Fibroblast of peridontal ligament (primary cell): ENCODE measurements around the gene ZNF592.
"Not testable (repeated sequence)": the region's sequence is repeated elsewhere in the genome, so short reads cannot be mapped to it uniquely, and the experiment has no call there.

Experiments used
- DNase-seq: peaks from one replicate; pipeline ENCODE4 v3.0.0-alpha.2; 2010; ENCODE audit errors: extremely low read depth

Gene ZNF592

GRCh38 chr15:84749111-84749991 is 959 bp downstream of the ZNF592 start:
- peak; percentile 29 for DNase-seq

GRCh38 chr15:84750583-84751092 is 2.2 kb downstream of the ZNF592 start:
- no peak for DNase-seq

- DNase-seq: not testable (repeated sequence)
These were observed 3.3 kb downstream of the ZNF592 start for GRCh38 chr15:84751721-84752120.

- DNase-seq: no peak
These were observed 3.8 kb downstream of the ZNF592 start for GRCh38 chr15:84752195-84752594.

- peak; percentile 61 for DNase-seq
These were observed 4.3 kb downstream of the ZNF592 start for GRCh38 chr15:84752700-84753099.

GRCh38 chr15:84754889-84755288 is 6.5 kb downstream of the ZNF592 start:
- DNase-seq: not testable (repeated sequence)

- DNase-seq: no peak
These were observed 7.5 kb downstream of the ZNF592 start for GRCh38 chr15:84755736-84756527.

- DNase-seq: no peak
These were observed 10.6 kb downstream of the ZNF592 start for GRCh38 chr15:84759018-84759417.

GRCh38 chr15:84760219-84760618 is 11.8 kb downstream of the ZNF592 start:
- no peak for DNase-seq

GRCh38 chr15:84761607-84762131 is 13.3 kb downstream of the ZNF592 start:
- peak; percentile 13 for DNase-seq

- DNase-seq: no peak
These were observed 14.6 kb downstream of the ZNF592 start for GRCh38 chr15:84762840-84763572.

GRCh38 chr15:84764585-84764984 is 16.2 kb downstream of the ZNF592 start:
- no peak for DNase-seq

- DNase-seq: no peak
These were observed 16.6 kb downstream of the ZNF592 start for GRCh38 chr15:84764989-84765388.

- DNase-seq: no peak
These were observed 17.3 kb downstream of the ZNF592 start for GRCh38 chr15:84765675-84766074.

- no peak for DNase-seq
These were observed 18.2 kb downstream of the ZNF592 start for GRCh38 chr15:84766461-84767035.

GRCh38 chr15:84772031-84772430 is 23.6 kb downstream of the ZNF592 start:
- DNase-seq: no peak

- DNase-seq: no peak
These were observed 24.1 kb downstream of the ZNF592 start for GRCh38 chr15:84772467-84772866.

GRCh38 chr15:84773716-84774115 is 25.3 kb downstream of the ZNF592 start:
- no peak for DNase-seq

GRCh38 chr15:84775867-84776449 is 27.6 kb downstream of the ZNF592 start:
- no peak for DNase-seq

GRCh38 chr15:84778194-84778593 is 29.8 kb downstream of the ZNF592 start:
- no peak for DNase-seq

- no peak for DNase-seq
These were observed 32.1 kb downstream of the ZNF592 start for GRCh38 chr15:84780492-84780891.
